ENCODE measurements around the gene JAZF1. TPM values are rescaled to one million over a fixed set of nuclear protein-coding genes. Genes with fewer than 3 reads are reported as not detected.

The JAZF1 gene
- polyA plus RNA-seq, 3 donors, result 12.1 to 18.1 (median 17.2) TPM

DNA sequence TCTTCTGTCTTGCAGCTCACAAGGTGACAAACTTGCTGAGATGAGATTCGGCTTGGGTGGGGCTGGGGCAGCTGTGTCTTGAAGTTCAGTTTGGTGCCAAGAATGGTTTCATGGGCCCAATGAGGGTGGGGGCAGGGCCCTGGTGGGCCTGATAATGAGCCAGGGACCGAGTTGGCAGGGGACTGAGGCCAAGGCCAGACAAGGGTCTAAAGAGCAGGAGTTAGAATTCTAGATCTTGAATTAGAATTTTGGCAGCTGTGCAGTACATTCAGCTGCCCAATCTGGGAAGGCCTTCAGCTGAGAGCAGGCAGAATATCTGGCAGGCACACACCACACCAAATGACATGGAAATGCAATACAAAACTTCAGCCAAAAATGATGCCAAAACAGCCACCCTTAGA, 1.5 kb upstream of the JAZF1 start:
- Mint-ChIP-seq H3K9me3 (no peaks in the 10 kb centered on the region), H3K27ac (peak overlapping the region in 3 of 7 donors; percentile 9 to 42 (median 19)), H3K4me1 (peaks cover 54% of the 10 kb centered on the region), H3K36me3 (no peaks in the 10 kb centered on the region), H3K27me3 (ENCODE audit: low read depth in 3 of 3) (peaks cover 0 to 5% (median 2%) of the 10 kb centered on the region in 3 donors), H3K4me3 (peak overlapping the region in 1 of 2 donors; percentile 25)
- Histone ChIP-seq H3K27me3 (ENCODE audit: control insufficient read depth in 2 of 2, insufficient read depth in 2 of 2, low read length in 2 of 2) (no peaks in the 10 kb centered on the region), H3K9ac (ENCODE audit: insufficient read depth, low read length, poor library complexity, severe bottlenecking) (no peak overlapping the region), H3K36me3 (replicated peaks in 1 of 2; ENCODE audit: control insufficient read depth in 1 of 2, insufficient read depth in 2 of 2, low read length in 2 of 2) (no peaks in the 10 kb centered on the region), H2AFZ (ENCODE audit: insufficient read depth, low read depth, low read length, poor library complexity, severe bottlenecking) (no peak overlapping the region), H3K27ac (ENCODE audit: low read depth in 1 of 2, low read length in 2 of 2) (no peak overlapping the region), H3K4me1 (ENCODE audit: control insufficient read depth in 1 of 2, insufficient read depth in 2 of 2, low read length in 2 of 2) (peaks cover 34 to 42% of the 10 kb centered on the region in 2 donors), H4K20me1 (ENCODE audit: insufficient read depth, low read length) (peaks cover 6% of the 10 kb centered on the region), H3K4me2 (replicated peaks; ENCODE audit: extremely low read depth, low read length, poor library complexity, severe bottlenecking) (no peak overlapping the region), H3K4me3 (replicated peaks in 1 of 3; ENCODE audit: low read depth in 2 of 3, low read length in 3 of 3) (no peak overlapping the region), H3K9me3 (replicated peaks in 1 of 2; ENCODE audit: control insufficient read depth in 1 of 2, insufficient read depth in 1 of 2, low read length in 2 of 2) (no peaks in the 10 kb centered on the region), H3K79me2 (ENCODE audit: insufficient read depth, low read length) (peaks cover 26% of the 10 kb centered on the region)
- WGBS (ENCODE audit: insufficient coverage), result 93% methylated on average over 2 of the region's 2 CpGs
- no peak for DNase-seq
- TF ChIP-seq, protein P1, sequence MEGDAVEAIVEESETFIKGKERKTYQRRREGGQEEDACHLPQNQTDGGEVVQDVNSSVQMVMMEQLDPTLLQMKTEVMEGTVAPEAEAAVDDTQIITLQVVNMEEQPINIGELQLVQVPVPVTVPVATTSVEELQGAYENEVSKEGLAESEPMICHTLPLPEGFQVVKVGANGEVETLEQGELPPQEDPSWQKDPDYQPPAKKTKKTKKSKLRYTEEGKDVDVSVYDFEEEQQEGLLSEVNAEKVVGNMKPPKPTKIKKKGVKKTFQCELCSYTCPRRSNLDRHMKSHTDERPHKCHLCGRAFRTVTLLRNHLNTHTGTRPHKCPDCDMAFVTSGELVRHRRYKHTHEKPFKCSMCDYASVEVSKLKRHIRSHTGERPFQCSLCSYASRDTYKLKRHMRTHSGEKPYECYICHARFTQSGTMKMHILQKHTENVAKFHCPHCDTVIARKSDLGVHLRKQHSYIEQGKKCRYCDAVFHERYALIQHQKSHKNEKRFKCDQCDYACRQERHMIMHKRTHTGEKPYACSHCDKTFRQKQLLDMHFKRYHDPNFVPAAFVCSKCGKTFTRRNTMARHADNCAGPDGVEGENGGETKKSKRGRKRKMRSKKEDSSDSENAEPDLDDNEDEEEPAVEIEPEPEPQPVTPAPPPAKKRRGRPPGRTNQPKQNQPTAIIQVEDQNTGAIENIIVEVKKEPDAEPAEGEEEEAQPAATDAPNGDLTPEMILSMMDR (IDR thresholded peaks at IDR 0.05), result no peak
- intact Hi-C loops (cut with micrococcal nuclease), result loop anchor here (5.0 to 10.0 kb wide), 3 partner anchors 53 to 93 kb away; no protein-coding TSS in a partner anchor

DNA sequence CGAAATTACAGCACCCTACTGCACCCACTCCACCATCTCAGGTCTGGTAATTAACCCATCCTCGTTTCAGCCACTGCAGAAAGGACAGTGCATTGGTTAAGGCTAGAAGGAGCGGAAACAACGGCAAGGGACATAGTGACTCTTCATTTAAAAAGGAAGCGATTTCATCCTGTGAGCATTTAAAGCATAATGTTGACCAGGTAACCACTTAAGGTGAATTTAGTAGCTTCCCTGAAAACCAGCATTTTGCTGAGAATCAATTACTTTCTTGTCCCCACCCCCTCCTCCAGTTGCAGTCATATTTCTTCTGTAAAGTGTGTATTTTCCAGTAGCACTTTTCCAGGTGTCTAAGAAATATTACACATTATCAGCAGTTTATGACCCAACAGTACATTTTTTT, 821 bp upstream of the JAZF1 start:
- Histone ChIP-seq H3K27me3 (ENCODE audit: control insufficient read depth in 2 of 2, insufficient read depth in 2 of 2, low read length in 2 of 2) (no peaks in the 10 kb centered on the region), H3K9me3 (replicated peaks in 1 of 2; ENCODE audit: control insufficient read depth in 1 of 2, insufficient read depth in 1 of 2, low read length in 2 of 2) (no peaks in the 10 kb centered on the region), H2AFZ (ENCODE audit: insufficient read depth, low read depth, low read length, poor library complexity, severe bottlenecking) (no peak overlapping the region), H3K36me3 (replicated peaks in 1 of 2; ENCODE audit: control insufficient read depth in 1 of 2, insufficient read depth in 2 of 2, low read length in 2 of 2) (no peaks in the 10 kb centered on the region), H3K4me1 (ENCODE audit: control insufficient read depth in 1 of 2, insufficient read depth in 2 of 2, low read length in 2 of 2) (peaks cover 34 to 42% of the 10 kb centered on the region in 2 donors), H3K4me2 (replicated peaks; ENCODE audit: extremely low read depth, low read length, poor library complexity, severe bottlenecking) (peak overlapping the region; percentile 76), H3K4me3 (replicated peaks in 1 of 3; ENCODE audit: low read depth in 2 of 3, low read length in 3 of 3) (peak overlapping the region in 1 of 3 experiments; percentile 84), H3K9ac (ENCODE audit: insufficient read depth, low read length, poor library complexity, severe bottlenecking) (no peak overlapping the region), H3K27ac (ENCODE audit: low read depth in 1 of 2, low read length in 2 of 2) (no peak overlapping the region), H3K79me2 (ENCODE audit: insufficient read depth, low read length) (peaks cover 33% of the 10 kb centered on the region), H4K20me1 (ENCODE audit: insufficient read depth, low read length) (peaks cover 13% of the 10 kb centered on the region)
- peak overlapping the region; percentile 83 to 87 for H3K4me3 Mint-ChIP-seq
- peak overlapping the region in 2 of 7 donors; percentile 35 to 74 for H3K27ac Mint-ChIP-seq
- H3K36me3 Mint-ChIP-seq, result peaks cover 0 to 3% of the 10 kb centered on the region in 2 donors
- TF ChIP-seq, protein P1 (IDR thresholded peaks at IDR 0.05), result no peak
- peaks cover 0 to 5% (median 2%) of the 10 kb centered on the region in 3 donors for H3K27me3 Mint-ChIP-seq (ENCODE audit: low read depth in 3 of 3)
- intact Hi-C loops (cut with micrococcal nuclease), result loop anchor here (5.0 to 10.0 kb wide), 3 partner anchors 53 to 93 kb away; no protein-coding TSS in a partner anchor
- no peak for DNase-seq
- H3K4me1 Mint-ChIP-seq, result peaks cover 59% of the 10 kb centered on the region
- 71% methylated on average over 1 of the region's 5 CpGs for WGBS (ENCODE audit: insufficient coverage)
- no peaks in the 10 kb centered on the region for H3K9me3 Mint-ChIP-seq
